GM21423 (cell line): Measurements from ENCODE around the gene IGSF8.
"Not testable (repeated sequence)": the region's sequence is repeated elsewhere in the genome, so short reads cannot be mapped to it uniquely, and the experiment has no call there.

ENCODE experiments used
- ATAC-seq: cut with Tn5 transposase; IDR thresholded peaks from one replicate; pipeline ENCODE4 v1.9.1; 2021; ENCODE audit warnings: mild to moderate bottlenecking, moderate library complexity; ENCODE audit not compliant: unreplicated experiment

The IGSF8 gene

DNA sequence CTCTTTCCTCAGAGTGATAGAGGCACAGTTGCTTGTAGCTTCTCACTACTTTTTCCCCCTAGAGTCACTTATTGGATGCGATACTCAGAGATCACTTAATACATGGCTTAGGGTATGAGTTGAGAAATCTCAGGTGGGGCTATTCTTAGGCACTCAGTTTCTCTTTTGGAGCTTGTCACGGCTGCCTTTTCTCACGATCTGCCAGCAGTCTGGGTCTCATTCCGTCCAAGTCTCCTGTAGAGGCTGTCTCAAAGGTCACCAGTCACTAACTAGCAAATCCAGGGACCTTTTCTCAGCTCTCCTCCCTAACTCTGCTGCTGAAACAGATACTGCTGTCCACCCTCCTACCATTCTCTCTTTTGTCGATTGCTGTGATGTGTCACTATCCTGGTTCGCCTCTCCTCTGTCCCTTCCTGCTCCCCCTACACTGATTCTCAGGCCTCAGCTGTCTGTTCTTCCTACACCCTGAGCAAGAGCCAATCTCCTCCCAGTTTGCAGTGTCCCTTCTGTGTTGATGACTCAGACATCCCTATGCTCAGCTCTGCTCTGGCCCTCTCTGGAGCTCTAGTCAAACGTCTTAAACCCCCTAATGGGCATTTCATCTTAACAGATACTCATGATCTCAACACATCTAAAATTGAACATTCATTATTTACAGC is 29.6 kb upstream of the IGSF8 start:
- ATAC-seq: no peak

DNA sequence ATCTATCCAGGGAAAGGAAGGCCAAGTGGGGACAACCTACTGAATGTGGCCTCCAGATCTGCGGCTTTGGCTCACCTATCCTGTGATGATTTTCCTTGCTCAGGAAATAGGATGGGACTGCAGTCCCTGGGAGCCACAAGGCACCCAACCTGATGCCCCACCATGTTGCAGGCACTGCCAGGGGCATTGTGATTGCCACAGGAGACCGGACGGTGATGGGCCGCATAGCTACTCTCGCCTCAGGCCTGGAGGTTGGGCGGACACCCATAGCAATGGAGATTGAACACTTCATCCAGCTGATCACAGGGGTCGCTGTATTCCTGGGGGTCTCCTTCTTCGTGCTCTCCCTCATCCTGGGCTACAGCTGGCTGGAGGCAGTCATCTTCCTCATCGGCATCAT is 29.0 kb upstream of the IGSF8 start:
- ATAC-seq: no peak

DNA sequence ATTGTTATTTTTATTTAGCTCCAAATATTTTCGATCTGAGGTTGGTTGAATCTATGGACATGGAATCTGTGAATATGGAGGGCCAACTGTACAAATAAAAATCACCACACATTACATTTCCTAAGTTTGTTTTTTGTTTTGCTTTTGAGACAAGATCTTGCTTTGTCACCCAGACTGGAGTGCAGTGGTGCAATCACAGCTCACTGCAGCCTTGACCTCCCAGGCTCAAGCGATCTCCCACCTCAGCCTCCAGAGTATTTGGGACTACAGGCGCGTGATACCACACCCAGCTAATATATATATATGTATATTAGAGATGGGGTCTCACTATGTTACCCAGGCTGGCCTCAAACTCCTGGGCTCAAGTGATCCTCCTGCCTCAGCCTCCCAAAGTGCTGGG is 27.9 kb upstream of the IGSF8 start:
- ATAC-seq: not testable (repeated sequence)

DNA sequence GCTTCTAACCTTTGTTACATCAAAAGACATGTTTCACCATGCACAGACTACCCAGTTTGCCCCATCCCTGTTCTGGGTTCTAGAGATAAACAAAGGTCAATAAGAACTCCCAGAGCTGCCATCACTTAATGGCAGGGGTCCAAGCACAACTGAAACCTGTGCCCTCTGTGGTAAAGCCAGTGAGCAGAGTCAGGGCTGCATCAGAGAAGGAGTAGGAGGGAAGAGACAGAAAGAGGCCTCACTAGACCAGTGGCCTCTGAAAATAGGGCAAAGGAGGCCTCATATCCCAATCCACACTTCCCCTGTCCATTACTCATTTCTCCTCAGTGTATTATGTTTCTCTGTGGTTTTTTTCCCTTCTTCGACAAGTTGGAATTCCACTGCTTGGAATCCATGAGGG is 27.3 kb upstream of the IGSF8 start:
- no peak for ATAC-seq

DNA sequence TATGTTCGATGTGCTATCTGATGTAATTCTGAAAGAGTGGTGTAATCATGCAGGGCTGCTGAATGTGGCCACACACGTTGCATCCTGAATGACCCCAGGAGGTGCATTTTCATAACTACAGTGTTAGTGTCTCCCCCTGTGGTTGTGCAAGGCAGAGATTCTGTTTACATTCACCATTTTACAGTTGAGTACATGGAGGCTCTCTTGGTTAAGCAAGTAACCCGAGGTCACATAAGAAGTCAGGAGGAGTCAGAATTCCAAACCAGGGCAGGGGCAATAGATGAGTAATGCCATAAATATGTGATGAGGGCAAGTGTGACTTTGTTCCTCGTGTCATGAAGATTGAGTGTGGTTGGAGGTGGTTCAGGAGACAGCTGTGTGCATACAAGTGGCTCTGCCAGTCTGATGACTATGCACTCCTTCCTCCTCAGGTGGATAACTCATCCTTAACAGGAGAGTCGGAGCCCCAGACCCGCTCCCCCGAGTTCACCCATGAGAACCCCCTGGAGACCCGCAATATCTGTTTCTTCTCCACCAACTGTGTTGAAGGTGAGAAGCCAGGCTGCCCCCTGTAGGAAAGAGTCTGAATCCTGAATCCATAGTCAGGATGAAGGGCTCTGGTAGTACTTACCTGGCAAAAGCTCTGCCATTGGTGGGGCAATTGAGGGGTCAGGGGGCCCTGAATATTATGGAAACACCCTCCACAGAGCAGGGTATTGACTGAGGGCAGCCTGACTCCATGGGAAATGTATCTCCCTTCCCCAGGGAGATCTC is 26.5 kb upstream of the IGSF8 start:
- ATAC-seq: no peak

DNA sequence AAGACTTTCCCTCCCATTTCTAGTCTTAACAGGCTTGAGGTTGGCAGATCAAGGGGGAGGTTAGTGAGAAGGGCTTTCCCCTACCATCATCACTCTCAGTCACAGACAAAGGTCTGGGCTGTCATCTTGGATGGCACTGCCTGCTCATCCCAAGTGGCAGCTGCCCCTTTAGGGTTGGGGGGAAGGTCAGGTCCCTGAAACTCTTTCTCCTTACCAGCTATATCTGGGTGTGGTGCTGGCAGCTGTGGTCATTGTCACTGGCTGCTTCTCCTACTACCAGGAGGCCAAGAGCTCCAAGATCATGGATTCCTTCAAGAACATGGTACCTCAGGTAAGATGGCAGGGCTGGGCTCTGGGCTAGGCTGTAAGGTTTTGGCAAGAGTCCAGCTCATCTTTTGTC is 25.3 kb upstream of the IGSF8 start:
- ATAC-seq: no peak

DNA sequence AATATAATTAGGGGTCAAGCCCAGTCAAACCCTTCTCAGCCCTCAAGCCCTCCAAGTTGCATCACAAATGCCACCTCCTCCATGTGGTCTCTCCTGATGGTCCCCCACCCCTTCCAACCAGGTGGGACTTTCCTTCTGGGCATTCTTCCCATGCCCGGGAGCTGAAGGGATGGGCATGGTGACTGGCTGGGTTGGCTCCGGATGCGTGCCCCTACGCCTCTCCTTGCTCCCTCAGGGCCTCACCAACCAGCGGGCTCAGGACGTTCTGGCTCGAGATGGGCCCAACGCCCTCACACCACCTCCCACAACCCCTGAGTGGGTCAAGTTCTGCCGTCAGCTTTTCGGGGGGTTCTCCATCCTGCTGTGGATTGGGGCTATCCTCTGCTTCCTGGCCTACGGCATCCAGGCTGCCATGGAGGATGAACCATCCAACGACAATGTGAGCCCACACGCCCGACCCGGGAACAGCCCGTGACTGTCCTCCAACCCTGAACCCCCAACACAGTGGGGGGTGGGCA is 24.6 kb upstream of the IGSF8 start:
- no peak for ATAC-seq

DNA sequence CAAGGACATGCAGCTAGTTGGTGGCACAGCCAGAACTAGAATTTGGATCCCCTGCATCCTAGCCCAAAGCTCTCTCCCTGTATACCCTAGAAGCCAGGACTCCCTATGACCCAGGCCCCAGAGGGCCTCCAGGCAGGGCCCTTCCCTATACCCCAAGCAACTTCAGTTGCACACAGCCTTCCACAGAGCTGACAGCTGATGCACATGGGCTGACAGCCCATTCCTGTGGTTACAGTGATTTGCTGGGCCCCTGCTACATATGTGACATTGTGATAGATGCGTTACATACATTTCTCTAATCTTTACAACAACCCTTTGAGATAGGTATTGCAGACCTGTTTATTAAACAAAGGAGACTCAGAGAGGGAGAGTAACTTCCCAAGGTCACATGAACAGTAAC is 23.0 kb upstream of the IGSF8 start:
- no peak for ATAC-seq

DNA sequence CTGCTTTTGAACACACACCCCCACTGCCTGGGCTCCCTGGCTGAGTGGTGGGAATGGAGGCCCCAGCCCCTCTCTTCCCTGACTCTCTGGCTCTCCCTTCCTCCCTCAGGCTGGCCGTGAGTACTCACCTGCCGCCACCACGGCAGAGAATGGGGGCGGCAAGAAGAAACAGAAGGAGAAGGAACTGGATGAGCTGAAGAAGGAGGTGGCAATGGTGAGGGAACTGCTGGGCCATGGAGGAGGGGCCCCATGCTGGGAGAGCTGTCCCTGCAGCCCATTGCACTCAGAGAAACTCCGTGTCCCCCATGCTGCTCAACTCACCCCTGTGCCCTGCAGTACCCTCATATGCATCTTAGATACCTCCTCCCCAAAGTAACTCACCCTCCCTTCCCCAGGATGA is 22.4 kb upstream of the IGSF8 start:
- ATAC-seq: no peak

DNA sequence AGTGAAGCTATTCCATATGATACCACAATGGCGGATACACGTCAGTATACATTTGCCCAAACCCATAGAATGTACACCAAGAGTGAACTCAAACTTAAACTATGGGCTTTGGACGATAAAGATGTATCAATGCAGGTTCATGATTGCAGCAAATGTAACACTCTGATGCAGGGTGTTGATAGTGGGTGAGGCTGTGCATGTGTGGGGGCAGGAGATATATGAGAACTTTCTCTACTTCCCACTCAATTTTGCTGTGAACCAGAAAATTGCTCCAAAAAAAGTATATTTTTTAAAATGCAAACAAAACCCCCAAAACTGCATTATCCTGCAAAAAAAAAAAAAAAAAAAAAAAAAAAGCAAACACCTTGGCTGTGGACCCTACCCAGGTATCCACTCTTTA is 20.5 kb upstream of the IGSF8 start:
- ATAC-seq: no peak

DNA sequence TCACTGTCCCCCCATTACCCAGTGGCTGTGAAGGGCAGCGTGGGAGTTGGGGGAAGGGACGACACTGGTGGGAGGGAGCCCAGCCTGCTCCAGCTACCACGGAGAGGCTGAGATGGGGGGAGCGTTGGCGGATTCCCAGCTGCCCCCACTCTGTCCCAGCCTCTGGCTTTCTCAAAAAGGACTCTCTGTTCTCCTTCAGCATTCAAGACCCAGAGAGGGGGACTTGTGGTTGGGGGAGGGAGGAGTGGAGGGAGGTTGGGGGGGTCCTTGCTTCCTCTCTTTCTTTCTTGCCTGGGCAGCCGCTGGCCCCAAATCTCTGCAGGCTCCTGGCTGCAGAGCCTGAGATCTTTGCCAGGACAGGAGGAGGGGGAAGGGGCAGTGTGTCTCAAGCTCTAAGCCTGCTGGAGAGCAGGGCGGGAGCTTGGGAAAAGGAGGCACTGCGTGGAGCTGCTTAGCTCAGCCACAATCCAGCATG is 19.3 kb upstream of the IGSF8 start:
- no peak for ATAC-seq

DNA sequence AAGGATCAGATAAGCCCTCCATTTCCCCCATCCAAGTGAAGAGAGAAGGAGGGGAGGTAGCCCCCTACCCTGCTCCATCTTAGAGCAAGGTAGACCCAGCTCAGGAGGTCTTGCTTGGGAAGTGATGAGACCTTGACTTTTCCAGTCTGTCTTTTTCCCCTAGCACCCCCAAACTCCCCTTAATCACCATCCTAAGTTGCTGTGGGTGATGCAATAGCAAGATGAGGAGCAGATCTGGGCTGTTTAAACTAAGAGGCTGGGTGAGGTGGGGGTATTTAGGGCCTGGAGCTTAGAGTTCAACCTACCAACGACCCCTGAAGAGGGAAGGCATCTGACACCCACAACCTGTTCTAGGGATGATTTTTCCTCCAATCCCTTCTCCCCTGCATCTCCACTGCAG is 18.9 kb upstream of the IGSF8 start:
- ATAC-seq: no peak

DNA sequence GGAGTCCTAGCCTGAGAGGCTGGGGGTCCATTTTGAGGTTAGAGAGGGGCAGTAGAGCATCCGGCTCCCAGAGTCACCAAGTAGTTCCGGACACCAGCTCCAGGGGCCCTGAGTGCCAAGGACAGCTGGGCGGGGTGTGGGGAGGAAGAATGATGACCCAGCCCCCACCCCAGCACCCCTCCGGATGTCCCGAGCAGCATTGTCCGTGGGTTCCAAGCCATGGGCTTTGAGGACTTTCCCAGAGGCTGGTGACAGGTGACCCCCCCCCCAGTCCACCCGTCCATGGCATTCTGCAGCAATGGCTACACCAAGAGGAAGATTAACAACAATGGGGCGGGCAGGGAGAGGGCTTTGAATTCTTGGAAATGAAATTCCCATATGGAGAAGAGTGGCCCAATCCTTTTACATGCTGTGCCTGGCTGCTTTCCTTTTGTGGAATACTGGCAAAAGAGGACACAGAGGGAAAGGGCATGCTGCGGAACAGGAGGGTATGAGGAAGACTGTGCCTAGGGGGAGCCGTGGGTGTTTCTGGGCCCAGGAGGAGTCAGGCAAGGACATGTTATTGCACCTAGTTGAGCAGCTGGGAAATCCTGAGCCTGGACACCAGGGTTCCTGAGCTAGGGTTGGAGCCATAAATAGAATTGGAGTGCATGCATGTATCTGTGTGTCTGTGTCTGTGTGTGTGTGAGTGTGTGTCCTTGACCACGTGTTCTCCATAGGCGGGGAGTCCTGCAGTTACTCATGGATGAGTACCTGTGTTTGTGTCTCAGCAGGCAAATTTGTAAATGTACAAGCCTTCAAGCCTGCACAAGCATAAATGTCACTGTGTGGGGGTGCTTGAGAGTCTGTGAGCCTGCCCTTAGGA is 18.1 kb upstream of the IGSF8 start:
- ATAC-seq: no peak

DNA sequence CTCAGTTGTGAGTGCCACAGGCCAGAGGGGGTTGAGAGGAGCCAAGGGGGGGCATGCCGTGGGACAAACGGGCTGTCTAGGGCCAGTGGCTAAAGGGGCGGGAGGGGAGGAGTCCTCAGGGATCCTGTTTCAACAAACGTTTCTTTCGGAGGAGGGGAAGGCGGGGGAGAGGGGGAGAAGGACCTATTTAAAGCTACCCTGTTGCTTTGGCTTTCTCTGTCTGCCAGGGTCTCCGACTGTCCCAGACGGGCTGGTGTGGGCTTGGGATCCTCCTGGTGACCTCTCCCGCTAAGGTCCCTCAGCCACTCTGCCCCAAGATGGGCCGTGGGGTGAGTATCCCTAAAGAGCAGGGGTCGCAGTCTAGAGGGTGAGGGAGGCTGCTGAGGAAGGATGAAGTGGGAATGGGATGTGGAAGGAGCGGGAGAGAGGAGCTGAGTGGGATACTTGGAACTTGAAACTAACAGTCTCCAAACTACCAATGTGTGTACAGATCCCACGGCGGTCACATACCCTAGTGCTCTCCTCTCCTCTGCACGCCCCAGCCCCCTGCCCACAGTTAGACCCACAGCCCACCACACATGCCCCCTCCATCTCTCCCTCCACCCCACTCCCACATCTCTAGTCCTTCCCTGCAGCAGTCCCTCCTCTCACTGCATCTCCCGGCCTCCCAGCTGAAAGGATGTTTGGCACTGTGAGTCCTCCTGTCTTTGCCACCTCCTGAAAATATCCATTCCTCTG is 17.3 kb upstream of the IGSF8 start, which contains the start of gene ATP1A2:
Gene ATP1A2 (plus strand): TSS at position 215 of the 738 bp plus-strand sequence. CDS start 103 bp downstream, at position 318.
- ATAC-seq: no peak

DNA sequence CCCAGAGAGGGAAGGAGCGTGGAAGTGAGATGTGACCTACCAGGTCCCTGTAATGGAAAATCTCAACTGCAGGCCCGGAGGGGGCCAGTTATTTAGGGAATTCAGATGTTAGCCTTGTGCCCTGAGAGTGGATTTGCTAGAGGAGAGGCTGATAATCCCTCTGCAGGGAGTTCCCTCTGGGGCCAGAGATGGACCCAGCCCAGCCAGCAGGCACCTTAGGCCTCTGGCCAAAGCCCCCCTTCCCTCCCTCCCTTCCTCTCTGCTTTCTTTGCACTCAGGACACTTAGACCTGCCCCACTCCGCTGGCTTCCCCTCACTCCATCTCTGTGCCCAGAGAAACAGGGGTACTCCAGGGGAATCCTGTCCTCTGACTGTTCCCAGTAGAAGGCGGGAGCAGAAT is 15.7 kb upstream of the IGSF8 start:
- ATAC-seq: no peak

DNA sequence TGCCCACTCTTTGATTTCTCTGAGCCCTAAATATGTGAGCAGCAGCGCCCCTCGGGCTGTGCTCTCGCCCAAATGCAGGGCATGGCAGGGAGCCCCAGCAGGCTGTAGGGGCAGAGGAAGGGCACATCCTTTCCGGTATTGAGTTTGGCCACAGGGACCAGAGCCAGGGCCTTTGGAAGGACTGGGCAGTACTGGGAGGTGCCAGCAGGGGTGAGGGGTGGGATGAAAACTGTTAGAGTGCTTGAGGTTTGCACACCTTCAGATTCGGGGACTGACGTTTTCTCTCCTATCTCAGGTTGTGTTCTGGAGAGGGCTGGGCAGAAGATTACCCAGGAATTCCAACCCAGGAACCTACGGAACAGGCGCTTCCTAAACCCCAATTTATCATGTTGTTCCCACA is 15.0 kb upstream of the IGSF8 start:
- ATAC-seq: no peak

DNA sequence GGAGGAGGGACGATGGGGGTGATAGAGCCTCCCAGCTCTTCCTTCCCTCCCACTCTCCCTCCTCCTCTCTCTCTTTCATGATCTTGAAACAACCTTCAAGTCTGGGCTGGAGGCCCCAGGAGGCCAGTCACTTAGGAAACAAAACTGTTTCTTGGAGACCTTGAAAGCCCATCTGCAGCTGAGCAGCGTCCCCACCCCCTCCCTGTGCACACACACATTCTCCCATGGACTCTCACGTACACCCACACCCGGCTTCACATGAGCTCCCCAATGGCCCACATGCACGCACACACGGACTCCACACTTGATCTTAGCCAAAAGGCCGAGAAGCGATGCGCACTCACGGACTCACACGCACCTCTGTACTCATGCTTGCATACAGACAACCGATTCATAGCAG is 13.9 kb upstream of the IGSF8 start:
- ATAC-seq: no peak

DNA sequence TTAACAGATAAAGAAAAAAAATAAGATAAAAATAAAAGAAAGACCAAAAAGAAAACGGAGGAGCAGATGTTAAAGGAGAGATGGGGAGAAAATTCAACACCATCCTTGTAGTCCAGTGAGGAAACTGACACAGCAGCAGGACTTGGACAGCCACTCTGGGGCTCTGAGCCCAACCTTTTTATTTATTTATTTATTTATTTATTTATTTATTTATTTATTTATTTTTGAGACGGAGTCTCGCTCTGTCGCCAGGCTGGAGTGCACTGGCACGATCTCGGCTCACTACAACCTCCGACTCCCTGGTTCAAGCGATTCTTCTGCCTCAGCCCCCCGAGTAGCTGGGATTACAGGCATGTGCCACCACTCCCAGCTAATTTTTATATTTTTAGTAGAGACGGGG is 13.0 kb upstream of the IGSF8 start:
- ATAC-seq: not testable (repeated sequence)

DNA sequence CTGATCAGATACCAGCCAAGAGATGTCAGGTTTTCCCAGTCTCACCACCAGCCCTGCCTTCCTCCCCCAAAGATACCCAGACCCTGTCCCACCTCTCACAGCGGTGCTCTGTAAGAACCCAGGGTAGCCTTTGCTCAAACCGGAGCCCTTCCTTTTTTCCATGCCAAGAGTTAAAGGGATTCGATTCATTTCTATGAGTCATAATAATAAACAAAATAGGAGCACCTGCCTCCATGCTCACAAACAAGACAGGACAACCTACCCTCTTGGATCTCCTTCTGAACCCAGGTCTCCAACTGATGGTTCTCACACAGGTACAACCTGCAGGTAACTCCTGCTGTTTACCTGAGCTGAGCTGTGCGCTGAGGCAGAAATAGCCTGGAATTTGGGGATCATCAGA is 11.3 kb upstream of the IGSF8 start:
- ATAC-seq: no peak

DNA sequence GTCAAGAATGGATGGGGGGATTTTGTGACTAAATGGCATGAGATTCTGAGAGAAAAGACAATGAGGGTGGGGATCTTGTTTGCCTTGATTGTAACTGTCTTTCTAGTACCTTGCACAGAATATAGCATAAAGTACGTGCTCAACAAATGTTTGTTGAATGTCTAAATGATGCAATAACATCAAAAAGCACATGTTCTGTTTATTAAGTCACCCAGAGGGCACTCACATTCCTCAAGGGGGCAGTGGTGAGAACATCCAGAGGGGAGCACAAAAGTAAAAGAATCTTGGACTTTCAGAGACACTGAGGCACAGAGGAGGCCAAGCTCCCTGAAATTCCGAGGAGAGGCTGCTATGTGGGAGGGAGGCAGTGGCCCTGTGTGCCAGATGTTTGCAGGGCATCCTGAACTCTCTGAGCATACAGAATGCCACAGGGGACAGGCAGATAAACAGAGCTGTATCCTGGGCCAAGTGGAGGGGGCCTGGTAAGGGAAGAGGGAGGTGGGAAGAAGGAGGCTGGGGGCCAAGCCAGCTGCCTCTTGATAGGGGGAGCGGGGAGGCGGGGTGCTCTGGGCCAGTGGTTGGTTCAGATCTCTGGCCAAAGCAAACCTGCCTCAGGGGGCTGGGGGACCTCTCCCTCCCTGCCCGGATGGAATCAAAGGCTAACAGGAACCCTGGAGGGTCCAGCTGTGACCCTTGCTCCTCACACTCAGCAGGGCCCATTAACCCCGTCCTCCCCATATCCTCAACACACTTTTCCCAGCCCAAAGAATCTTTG is 10.7 kb upstream of the IGSF8 start:
- no peak for ATAC-seq
